GM23338 (cell line): Measurements from ENCODE around the gene GAK. TPM values are rescaled to one million over a fixed set of nuclear protein-coding genes. Genes with fewer than 3 reads are reported as not detected.

Experiments
- ATAC-seq: fragments of 200-7000 bp; cut with Tn5 transposase; 3 replicates; pipeline ENCODE4 v1.9.1; 2020
- DNase-seq: peaks from one replicate; pipeline ENCODE4 v3.0.0-alpha.2; 2015; ENCODE audit warnings: low spot score
- H2AFZ ChIP-seq: fragments of 200-600 bp; sonication (generic); 2 replicates; pipeline ENCODE4 v1.8.0; 2016; ENCODE audit warnings: antibody characterized with exemption, mild to moderate bottlenecking, moderate library complexity
- H3F3A ChIP-seq: fragments of 200-600 bp; sonication (generic); replicated peaks from 2 replicates; pipeline ENCODE4 v1.8.0; 2017; ENCODE audit warnings: antibody characterized with exemption, mixed run types, low read depth
- H3K27ac ChIP-seq: fragments of 200-600 bp; sonication (generic); 2 replicates; pipeline ENCODE4 v1.6.1; 2016; ENCODE audit warnings: low read depth
- H3K27me3 ChIP-seq: fragments of 200-600 bp; sonication (generic); 2 replicates; pipeline ENCODE4 v1.8.0; 2016; ENCODE audit warnings: mild to moderate bottlenecking, mixed run types, moderate library complexity; ENCODE audit not compliant: insufficient read depth
- H3K36me3 ChIP-seq: fragments of 200-600 bp; sonication (generic); 2 replicates; pipeline ENCODE4 v1.8.0; 2016; ENCODE audit warnings: mild to moderate bottlenecking; ENCODE audit not compliant: insufficient read depth
- H3K4me1 ChIP-seq: fragments of 200-600 bp; sonication (generic); 2 replicates; pipeline ENCODE4 v1.8.0; 2016; ENCODE audit warnings: mild to moderate bottlenecking, moderate library complexity; ENCODE audit not compliant: insufficient read depth
- H3K4me2 ChIP-seq: fragments of 200-600 bp; sonication (generic); 2 replicates; pipeline ENCODE4 v1.7.1; 2017; ENCODE audit warnings: mixed run types
- H3K4me3 ChIP-seq: fragments of 200-600 bp; sonication (generic); 2 replicates; pipeline ENCODE4 v1.6.1; 2016; ENCODE audit warnings: mixed run types
- H3K79me2 ChIP-seq: fragments of 200-600 bp; sonication (generic); replicated peaks from 2 replicates; pipeline ENCODE4 v1.8.0; 2017; ENCODE audit warnings: mild to moderate bottlenecking; ENCODE audit not compliant: insufficient read depth
- H3K9me2 ChIP-seq: fragments of 200-600 bp; sonication (generic); 2 replicates; pipeline ENCODE4 v1.8.0; 2017; ENCODE audit not compliant: insufficient read depth
- H4K20me1 ChIP-seq: fragments of 200-600 bp; sonication (generic); replicated peaks from 2 replicates; pipeline ENCODE4 v1.8.0; 2017; ENCODE audit warnings: mild to moderate bottlenecking; ENCODE audit not compliant: insufficient read depth
- H3K27ac Mint-ChIP-seq: 2 replicates; pipeline ENCODE4 v1.8.0; 2020; ENCODE audit warnings: inconsistent platforms, mild to moderate bottlenecking, moderate library complexity, mixed read lengths
- H3K27me3 Mint-ChIP-seq: 3 replicates; pipeline ENCODE4 v1.8.0; 2022; ENCODE audit warnings: low read depth, mild to moderate bottlenecking, moderate library complexity, mixed read lengths, inconsistent platforms; ENCODE audit not compliant: insufficient read depth, poor library complexity
- H3K36me3 Mint-ChIP-seq: 3 replicates; pipeline ENCODE4 v1.8.0; 2021; ENCODE audit warnings: low read depth, mild to moderate bottlenecking, inconsistent platforms, moderate library complexity, mixed read lengths
- H3K4me1 Mint-ChIP-seq: 3 replicates; pipeline ENCODE4 v1.8.0; 2020; ENCODE audit warnings: mild to moderate bottlenecking, inconsistent platforms, mixed read lengths
- H3K4me3 Mint-ChIP-seq: 3 replicates; pipeline ENCODE4 v1.8.0; 2021; ENCODE audit warnings: moderate library complexity, mild to moderate bottlenecking, inconsistent platforms, mixed read lengths
- H3K9me3 Mint-ChIP-seq: 3 replicates; pipeline ENCODE4 v1.8.0; 2020; ENCODE audit warnings: moderate library complexity, mild to moderate bottlenecking, inconsistent platforms, mixed read lengths
- CREB1 ChIP-seq: fragments of 250-450 bp; sonication (Bioruptor Pico); IDR thresholded peaks from 2 replicates; pipeline ENCODE4 v1.5.0; 2020; ENCODE audit warnings: low read depth, mild to moderate bottlenecking, moderate library complexity
- EZH2 ChIP-seq: fragments of 200-600 bp; sonication (generic); IDR thresholded peaks from one replicate; pipeline ENCODE4 v1.8.0; 2017; ENCODE audit warnings: antibody characterized with exemption, mild to moderate bottlenecking, low read depth; ENCODE audit not compliant: unreplicated experiment
- EZH2phosphoT487 ChIP-seq: fragments of 200-600 bp; sonication (generic); IDR thresholded peaks from one replicate; pipeline ENCODE4 v1.8.1; 2018; ENCODE audit warnings: antibody characterized with exemption; ENCODE audit not compliant: unreplicated experiment
- JUNB ChIP-seq: IDR thresholded peaks from one replicate; pipeline ENCODE4 v1.6.1; 2016; ENCODE audit warnings: antibody characterized with exemption; ENCODE audit not compliant: unreplicated experiment
- NANOG ChIP-seq: IDR thresholded peaks from 2 replicates; pipeline ENCODE4 v1.6.1; 2016; ENCODE audit warnings: antibody characterized with exemption, borderline replicate concordance
- STAT1 ChIP-seq: IDR thresholded peaks from one replicate; pipeline ENCODE4 v1.6.1; 2016; ENCODE audit warnings: antibody characterized with exemption; ENCODE audit not compliant: unreplicated experiment
- ZNF114 ChIP-seq: fragments of 250-450 bp; sonication (Bioruptor Pico); IDR thresholded peaks from 2 replicates; pipeline ENCODE4 v1.5.0; 2020; ENCODE audit warnings: mild to moderate bottlenecking, moderate library complexity
- ZNF331 ChIP-seq: fragments of 250-450 bp; sonication (Bioruptor Pico); IDR thresholded peaks from 2 replicates; pipeline ENCODE4 v1.5.0; 2020; ENCODE audit warnings: low read depth, mild to moderate bottlenecking, moderate library complexity
- polyA plus RNA-seq: library from polyadenylated mRNA; unstranded; fragments of >200 nt; fragmentation: Nextera tagmentation; extraction: Ambion mirVana; gene quantifications from 2 replicates; pipeline ENCODE4 v1.2.1, GENCODE V29; 2016
- total RNA-seq: library from RNA; depleted of rRNA; stranded (reverse); fragments of >200 nt; shearing (Covaris generic); gene quantifications from 2 replicates; pipeline ENCODE4 v1.2.3, GENCODE V29; 2014
- TF ChIP-seq, protein P1 (sequence below): IDR thresholded peaks from 2 replicates; pipeline ENCODE4 v1.6.1; 2016; ENCODE audit warnings: antibody characterized with exemption
- TF ChIP-seq, protein P2 (sequence below), 2 experiments: fragments of 200-600 bp in 1 of 2; sonication (generic) in 1 of 2; conservative IDR thresholded peaks; 2 replicates each; pipeline versions ENCODE4 v1.5.1 to v1.6.1; 2016 to 2017; ENCODE audit warnings: antibody characterized with exemption in 2 of 2, low read depth in 2 of 2, mild to moderate bottlenecking in 2 of 2, moderate library complexity in 1 of 2
- TF ChIP-seq, protein P3 (sequence below): fragments of 250-450 bp; sonication (Bioruptor Pico); IDR thresholded peaks from 2 replicates; pipeline ENCODE4 v1.5.0; 2020; ENCODE audit warnings: mild to moderate bottlenecking, moderate library complexity

GAK gene
- total and polyA plus RNA-seq, 2 experiments from 2014 or later, result 48.5 to 124 TPM

DNA sequence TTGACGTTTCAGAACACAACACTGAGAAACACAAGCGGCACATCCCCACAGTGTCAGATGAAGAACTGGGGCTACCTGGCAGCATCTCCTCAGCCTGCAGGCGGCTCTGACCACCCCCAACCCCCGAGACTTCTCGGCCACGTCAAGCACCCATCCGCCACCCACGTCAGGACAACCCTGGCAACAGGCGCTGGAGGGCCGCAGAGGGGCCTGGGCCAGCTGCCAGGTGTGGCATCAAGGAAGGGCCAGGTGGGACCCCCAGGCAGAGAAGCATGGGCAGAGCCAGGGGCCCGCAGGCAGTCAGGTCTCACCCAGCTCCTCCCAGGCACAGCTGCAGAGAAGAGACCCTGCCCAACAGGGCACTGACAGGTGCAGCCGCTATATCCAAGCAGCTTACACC lies 22.3 kb downstream of the GAK start:
- H3K27me3 ChIP-seq, result no peaks in the 10 kb centered on the region
- Mint-ChIP-seq H3K4me3 (no peak overlapping the region), H3K27me3 (peaks cover 18% of the 10 kb centered on the region), H3K4me1 (peaks cover 10% of the 10 kb centered on the region), H3K9me3 (peaks cover 6% of the 10 kb centered on the region), H3K36me3 (peaks cover 25% of the 10 kb centered on the region), H3K27ac (no peak overlapping the region)
- H3K4me2 ChIP-seq, result no peak overlapping the region
- H2AFZ ChIP-seq, result no peak overlapping the region
- DNase-seq (no peak), ATAC-seq (no peak)
- H3K4me1 ChIP-seq, result no peaks in the 10 kb centered on the region
- H3K36me3 ChIP-seq, result no peaks in the 10 kb centered on the region
- H3K4me3 ChIP-seq, result no peak overlapping the region
- H3K79me2 ChIP-seq, result peaks cover 17% of the 10 kb centered on the region; the same call in 1 of the 2 replicates
- H4K20me1 ChIP-seq, result no peaks in the 10 kb centered on the region; the same call in 1 of the 2 replicates
- no peak for TF ChIP-seq EZH2
- TF ChIP-seq NANOG, result no peak
- H3K27ac ChIP-seq, result no peak overlapping the region
- H3F3A ChIP-seq, result 0 out of 2 replicates have a peak, but pooled peaks cover 6% of the 10 kb centered on the region
- H3K9me2 ChIP-seq, result no peaks in the 10 kb centered on the region

DNA sequence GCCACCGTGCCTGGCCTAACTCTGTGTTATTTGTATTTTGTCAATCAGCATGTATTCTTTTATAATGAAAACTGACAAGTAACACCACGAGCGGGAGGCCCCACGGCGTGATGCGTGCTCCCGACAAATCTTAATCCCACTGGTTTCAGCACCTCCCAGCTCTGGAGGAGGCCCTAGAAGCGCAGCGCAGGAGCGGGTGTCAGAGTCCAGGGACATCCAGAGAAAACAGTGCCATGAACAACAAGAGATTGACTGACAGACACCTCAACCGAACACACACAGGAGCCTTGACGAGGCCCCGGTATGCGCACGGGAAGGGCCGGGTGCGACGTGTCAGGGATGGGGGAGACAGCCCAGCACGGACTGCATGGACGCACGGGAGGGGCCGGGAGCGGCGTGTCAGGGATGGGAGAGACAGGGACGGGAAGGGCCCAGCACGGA lies 23.0 kb downstream of the GAK start:
- Mint-ChIP-seq H3K27ac (no peak overlapping the region), H3K27me3 (peaks cover 17% of the 10 kb centered on the region), H3K4me3 (no peak overlapping the region), H3K4me1 (peaks cover 12% of the 10 kb centered on the region), H3K9me3 (peaks cover 6% of the 10 kb centered on the region), H3K36me3 (peaks cover 26% of the 10 kb centered on the region)
- Histone ChIP-seq H4K20me1 (no peaks in the 10 kb centered on the region; the same call in 1 of the 2 replicates), H3F3A (0 out of 2 replicates have a peak, but pooled peaks cover 6% of the 10 kb centered on the region), H3K27me3 (no peaks in the 10 kb centered on the region), H3K9me2 (no peaks in the 10 kb centered on the region), H3K4me1 (no peaks in the 10 kb centered on the region), H2AFZ (no peak overlapping the region), H3K4me3 (no peak overlapping the region), H3K27ac (no peak overlapping the region), H3K79me2 (peaks cover 17% of the 10 kb centered on the region; the same call in 1 of the 2 replicates), H3K36me3 (no peaks in the 10 kb centered on the region), H3K4me2 (no peak overlapping the region)
- ATAC-seq (no peak), DNase-seq (no peak)
- TF ChIP-seq EZH2phosphoT487 (no peak), CREB1 (CRISPR knock-in tag) (no peak), JUNB (no peak), ZNF114 (CRISPR knock-in tag) (no peak), EZH2 (no peak), ZNF331 (no peak), STAT1 (no peak)
- TF ChIP-seq, protein P1, sequence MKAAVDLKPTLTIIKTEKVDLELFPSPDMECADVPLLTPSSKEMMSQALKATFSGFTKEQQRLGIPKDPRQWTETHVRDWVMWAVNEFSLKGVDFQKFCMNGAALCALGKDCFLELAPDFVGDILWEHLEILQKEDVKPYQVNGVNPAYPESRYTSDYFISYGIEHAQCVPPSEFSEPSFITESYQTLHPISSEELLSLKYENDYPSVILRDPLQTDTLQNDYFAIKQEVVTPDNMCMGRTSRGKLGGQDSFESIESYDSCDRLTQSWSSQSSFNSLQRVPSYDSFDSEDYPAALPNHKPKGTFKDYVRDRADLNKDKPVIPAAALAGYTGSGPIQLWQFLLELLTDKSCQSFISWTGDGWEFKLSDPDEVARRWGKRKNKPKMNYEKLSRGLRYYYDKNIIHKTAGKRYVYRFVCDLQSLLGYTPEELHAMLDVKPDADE, result no peak
- TF ChIP-seq, protein P2, sequence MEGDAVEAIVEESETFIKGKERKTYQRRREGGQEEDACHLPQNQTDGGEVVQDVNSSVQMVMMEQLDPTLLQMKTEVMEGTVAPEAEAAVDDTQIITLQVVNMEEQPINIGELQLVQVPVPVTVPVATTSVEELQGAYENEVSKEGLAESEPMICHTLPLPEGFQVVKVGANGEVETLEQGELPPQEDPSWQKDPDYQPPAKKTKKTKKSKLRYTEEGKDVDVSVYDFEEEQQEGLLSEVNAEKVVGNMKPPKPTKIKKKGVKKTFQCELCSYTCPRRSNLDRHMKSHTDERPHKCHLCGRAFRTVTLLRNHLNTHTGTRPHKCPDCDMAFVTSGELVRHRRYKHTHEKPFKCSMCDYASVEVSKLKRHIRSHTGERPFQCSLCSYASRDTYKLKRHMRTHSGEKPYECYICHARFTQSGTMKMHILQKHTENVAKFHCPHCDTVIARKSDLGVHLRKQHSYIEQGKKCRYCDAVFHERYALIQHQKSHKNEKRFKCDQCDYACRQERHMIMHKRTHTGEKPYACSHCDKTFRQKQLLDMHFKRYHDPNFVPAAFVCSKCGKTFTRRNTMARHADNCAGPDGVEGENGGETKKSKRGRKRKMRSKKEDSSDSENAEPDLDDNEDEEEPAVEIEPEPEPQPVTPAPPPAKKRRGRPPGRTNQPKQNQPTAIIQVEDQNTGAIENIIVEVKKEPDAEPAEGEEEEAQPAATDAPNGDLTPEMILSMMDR (conservative IDR thresholded peaks at IDR 0.05; ENCODE audit: low read depth in 2 of 2), result no peak
- TF ChIP-seq, protein P3, sequence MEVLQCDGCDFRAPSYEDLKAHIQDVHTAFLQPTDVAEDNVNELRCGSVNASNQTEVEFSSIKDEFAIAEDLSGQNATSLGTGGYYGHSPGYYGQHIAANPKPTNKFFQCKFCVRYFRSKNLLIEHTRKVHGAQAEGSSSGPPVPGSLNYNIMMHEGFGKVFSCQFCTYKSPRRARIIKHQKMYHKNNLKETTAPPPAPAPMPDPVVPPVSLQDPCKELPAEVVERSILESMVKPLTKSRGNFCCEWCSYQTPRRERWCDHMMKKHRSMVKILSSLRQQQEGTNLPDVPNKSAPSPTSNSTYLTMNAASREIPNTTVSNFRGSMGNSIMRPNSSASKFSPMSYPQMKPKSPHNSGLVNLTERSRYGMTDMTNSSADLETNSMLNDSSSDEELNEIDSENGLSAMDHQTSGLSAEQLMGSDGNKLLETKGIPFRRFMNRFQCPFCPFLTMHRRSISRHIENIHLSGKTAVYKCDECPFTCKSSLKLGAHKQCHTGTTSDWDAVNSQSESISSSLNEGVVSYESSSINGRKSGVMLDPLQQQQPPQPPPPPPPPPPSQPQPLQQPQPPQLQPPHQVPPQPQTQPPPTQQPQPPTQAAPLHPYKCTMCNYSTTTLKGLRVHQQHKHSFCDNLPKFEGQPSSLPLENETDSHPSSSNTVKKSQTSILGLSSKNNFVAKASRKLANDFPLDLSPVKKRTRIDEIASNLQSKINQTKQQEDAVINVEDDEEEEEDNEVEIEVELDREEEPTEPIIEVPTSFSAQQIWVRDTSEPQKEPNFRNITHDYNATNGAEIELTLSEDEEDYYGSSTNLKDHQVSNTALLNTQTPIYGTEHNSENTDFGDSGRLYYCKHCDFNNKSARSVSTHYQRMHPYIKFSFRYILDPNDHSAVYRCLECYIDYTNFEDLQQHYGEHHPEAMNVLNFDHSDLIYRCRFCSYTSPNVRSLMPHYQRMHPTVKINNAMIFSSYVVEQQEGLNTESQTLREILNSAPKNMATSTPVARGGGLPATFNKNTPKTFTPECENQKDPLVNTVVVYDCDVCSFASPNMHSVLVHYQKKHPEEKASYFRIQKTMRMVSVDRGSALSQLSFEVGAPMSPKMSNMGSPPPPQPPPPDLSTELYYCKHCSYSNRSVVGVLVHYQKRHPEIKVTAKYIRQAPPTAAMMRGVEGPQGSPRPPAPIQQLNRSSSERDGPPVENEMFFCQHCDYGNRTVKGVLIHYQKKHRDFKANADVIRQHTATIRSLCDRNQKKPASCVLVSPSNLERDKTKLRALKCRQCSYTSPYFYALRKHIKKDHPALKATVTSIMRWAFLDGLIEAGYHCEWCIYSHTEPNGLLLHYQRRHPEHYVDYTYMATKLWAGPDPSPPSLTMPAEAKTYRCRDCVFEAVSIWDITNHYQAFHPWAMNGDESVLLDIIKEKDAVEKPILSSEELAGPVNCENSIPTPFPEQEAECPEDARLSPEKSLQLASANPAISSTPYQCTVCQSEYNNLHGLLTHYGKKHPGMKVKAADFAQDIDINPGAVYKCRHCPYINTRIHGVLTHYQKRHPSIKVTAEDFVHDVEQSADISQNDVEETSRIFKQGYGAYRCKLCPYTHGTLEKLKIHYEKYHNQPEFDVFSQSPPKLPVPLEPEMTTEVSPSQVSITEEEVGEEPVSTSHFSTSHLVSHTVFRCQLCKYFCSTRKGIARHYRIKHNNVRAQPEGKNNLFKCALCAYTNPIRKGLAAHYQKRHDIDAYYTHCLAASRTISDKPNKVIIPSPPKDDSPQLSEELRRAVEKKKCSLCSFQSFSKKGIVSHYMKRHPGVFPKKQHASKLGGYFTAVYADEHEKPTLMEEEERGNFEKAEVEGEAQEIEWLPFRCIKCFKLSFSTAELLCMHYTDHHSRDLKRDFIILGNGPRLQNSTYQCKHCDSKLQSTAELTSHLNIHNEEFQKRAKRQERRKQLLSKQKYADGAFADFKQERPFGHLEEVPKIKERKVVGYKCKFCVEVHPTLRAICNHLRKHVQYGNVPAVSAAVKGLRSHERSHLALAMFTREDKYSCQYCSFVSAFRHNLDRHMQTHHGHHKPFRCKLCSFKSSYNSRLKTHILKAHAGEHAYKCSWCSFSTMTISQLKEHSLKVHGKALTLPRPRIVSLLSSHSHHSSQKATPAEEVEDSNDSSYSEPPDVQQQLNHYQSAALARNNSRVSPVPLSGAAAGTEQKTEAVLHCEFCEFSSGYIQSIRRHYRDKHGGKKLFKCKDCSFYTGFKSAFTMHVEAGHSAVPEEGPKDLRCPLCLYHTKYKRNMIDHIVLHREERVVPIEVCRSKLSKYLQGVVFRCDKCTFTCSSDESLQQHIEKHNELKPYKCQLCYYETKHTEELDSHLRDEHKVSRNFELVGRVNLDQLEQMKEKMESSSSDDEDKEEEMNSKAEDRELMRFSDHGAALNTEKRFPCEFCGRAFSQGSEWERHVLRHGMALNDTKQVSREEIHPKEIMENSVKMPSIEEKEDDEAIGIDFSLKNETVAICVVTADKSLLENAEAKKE (CRISPR knock-in tag), result no peak
